ENCODE data around the gene CRIP1.

DNA sequence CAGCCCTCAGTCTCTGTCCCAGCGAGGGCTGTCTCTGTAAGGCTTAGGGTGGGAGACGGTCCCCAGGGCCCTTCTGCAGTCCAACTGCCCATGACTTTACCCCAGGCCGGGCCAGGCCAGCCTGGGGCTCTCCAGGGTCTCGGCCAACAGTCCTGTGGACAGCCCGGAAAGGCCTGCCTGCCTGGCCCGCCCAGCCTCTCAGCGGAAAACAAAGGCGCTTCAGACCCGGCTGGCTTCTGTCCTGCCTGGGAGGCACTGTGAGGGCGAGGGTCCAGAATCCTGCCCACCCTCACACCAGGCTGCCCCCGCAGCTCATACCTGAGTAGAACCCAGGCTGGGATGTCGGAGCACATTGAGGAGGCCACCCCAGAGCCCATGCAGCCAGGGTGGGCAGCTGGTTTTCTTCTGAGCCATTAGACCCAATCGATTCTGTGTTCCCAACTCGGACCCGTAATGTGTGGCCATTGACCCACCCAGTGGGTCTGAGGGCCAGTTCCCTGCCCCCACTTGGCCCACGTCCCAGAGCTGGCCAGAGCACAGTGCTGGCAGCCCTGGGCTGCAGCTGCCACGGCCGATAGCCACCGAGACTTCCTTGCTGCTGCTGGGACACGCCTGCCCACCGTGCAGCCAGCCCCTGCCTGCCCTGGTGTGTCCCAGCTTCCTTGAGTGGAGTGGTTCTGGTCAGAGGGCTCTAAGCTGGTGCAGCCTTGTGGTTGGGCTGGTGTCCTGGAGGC is 10.4 kb upstream of the CRIP1 start:
- TF ChIP-seq, protein P1, sequence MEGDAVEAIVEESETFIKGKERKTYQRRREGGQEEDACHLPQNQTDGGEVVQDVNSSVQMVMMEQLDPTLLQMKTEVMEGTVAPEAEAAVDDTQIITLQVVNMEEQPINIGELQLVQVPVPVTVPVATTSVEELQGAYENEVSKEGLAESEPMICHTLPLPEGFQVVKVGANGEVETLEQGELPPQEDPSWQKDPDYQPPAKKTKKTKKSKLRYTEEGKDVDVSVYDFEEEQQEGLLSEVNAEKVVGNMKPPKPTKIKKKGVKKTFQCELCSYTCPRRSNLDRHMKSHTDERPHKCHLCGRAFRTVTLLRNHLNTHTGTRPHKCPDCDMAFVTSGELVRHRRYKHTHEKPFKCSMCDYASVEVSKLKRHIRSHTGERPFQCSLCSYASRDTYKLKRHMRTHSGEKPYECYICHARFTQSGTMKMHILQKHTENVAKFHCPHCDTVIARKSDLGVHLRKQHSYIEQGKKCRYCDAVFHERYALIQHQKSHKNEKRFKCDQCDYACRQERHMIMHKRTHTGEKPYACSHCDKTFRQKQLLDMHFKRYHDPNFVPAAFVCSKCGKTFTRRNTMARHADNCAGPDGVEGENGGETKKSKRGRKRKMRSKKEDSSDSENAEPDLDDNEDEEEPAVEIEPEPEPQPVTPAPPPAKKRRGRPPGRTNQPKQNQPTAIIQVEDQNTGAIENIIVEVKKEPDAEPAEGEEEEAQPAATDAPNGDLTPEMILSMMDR (IDR thresholded peaks at IDR 0.05; ENCODE audit: low read length), result no peak
- no peak for TF ChIP-seq EZH2 (IDR thresholded peaks at IDR 0.05; ENCODE audit: borderline replicate concordance, low read length)
